Esophagus muscularis mucosa (tissue), 3 donors: ENCODE measurements around the gene PLEK2.

Experiments used
- POLR2A ChIP-seq: fragments of 450-650 bp; IDR thresholded peaks from one replicate; pipeline ENCODE4 v1.6.1; 2017; ENCODE audit warnings: antibody characterized with exemption, moderate library complexity, mild to moderate bottlenecking, low read depth
- POLR2AphosphoS5 ChIP-seq, 2 donors: sonication (generic); formaldehyde crosslinking; IDR thresholded peaks; one replicate each; pipeline ENCODE4 v1.6.1; 2017; ENCODE audit warnings: antibody characterized with exemption in 2 of 2
- TF ChIP-seq, protein P1 (sequence below), 3 experiments: fragments of 200-600 bp in 2 of 3; fragments of 450-650 bp in 1 of 3; sonication (generic) in 2 of 3; IDR thresholded peaks; one replicate each; pipeline ENCODE4 v1.5.1; 2017 to 2019; ENCODE audit warnings: antibody characterized with exemption in 3 of 3, mild to moderate bottlenecking in 2 of 3, moderate library complexity in 1 of 3

DNA sequence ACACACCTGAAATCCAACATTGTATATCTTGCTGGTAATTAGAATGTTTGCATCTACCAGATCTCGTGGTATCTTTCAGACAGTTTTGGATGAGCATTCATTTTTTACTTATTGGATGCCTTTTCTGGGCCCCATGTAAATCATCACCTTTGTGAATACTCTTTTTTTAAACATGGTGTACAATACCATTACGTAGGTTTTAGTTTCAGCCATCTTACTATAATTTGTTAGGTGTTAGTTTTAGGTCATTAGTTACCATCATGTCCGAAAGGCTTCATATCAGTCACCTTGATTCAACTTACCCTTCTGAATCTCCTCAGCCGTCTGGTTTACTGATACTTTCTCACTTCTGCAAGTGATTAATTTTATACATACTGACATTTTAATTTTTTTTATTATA, 46.5 kb downstream of the PLEK2 start:
- TF ChIP-seq, protein P1, sequence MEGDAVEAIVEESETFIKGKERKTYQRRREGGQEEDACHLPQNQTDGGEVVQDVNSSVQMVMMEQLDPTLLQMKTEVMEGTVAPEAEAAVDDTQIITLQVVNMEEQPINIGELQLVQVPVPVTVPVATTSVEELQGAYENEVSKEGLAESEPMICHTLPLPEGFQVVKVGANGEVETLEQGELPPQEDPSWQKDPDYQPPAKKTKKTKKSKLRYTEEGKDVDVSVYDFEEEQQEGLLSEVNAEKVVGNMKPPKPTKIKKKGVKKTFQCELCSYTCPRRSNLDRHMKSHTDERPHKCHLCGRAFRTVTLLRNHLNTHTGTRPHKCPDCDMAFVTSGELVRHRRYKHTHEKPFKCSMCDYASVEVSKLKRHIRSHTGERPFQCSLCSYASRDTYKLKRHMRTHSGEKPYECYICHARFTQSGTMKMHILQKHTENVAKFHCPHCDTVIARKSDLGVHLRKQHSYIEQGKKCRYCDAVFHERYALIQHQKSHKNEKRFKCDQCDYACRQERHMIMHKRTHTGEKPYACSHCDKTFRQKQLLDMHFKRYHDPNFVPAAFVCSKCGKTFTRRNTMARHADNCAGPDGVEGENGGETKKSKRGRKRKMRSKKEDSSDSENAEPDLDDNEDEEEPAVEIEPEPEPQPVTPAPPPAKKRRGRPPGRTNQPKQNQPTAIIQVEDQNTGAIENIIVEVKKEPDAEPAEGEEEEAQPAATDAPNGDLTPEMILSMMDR (IDR thresholded peaks at IDR 0.05): no peak
- TF ChIP-seq POLR2A (no peak), POLR2AphosphoS5 (IDR thresholded peaks at IDR 0.05) (no peak)
